Esophagus (tissue), 2 donors: Measurements from ENCODE around the gene UTS2. TPM values are rescaled to one million over a fixed set of nuclear protein-coding genes. Genes with fewer than 3 reads are reported as not detected.

Experiments used
- H3K27ac ChIP-seq, 2 donors: one replicate each; pipeline ENCODE4 v1.5.1; 2013; ENCODE audit warnings: low read depth in 2 of 2, mild to moderate bottlenecking in 2 of 2, inconsistent platforms in 1 of 2, low read length in 1 of 2, moderate library complexity in 1 of 2
- H3K27me3 ChIP-seq, 2 donors: one replicate each; pipeline ENCODE4 v1.6.1; 2013; ENCODE audit warnings: low read length in 2 of 2, control low read depth in 1 of 2, mild to moderate bottlenecking in 1 of 2; ENCODE audit not compliant: insufficient read depth in 2 of 2, control insufficient read depth in 1 of 2
- H3K36me3 ChIP-seq, 2 donors: one replicate each; pipeline ENCODE4 v1.6.1; 2013; ENCODE audit warnings: low read length in 1 of 2; ENCODE audit not compliant: control insufficient read depth in 2 of 2, insufficient read depth in 2 of 2
- H3K4me1 ChIP-seq, 2 donors: one replicate each; pipeline ENCODE4 v1.6.1; 2013; ENCODE audit warnings: low read length in 1 of 2; ENCODE audit not compliant: control insufficient read depth in 2 of 2, insufficient read depth in 2 of 2
- H3K4me3 ChIP-seq, 2 donors: one replicate each; pipeline ENCODE4 v1.5.1; 2013; ENCODE audit warnings: low read length in 2 of 2, mild to moderate bottlenecking in 2 of 2, low read depth in 1 of 2, moderate library complexity in 1 of 2
- H3K9me3 ChIP-seq, 2 donors: one replicate each; pipeline ENCODE4 v1.6.1; 2013; ENCODE audit warnings: mild to moderate bottlenecking in 2 of 2, low read depth in 1 of 2, low read length in 1 of 2, moderate library complexity in 1 of 2; ENCODE audit not compliant: control insufficient read depth in 2 of 2, insufficient read depth in 1 of 2
- WGBS, 2 donors: extraction: QIAGEN DNeasy Blood & Tissue Kit; methylation state at CpG; one replicate each; pipeline ENCODE4 v1.1.7; 2013; 5-methylcytosine and 5-hydroxymethylcytosine counted together
- polyA plus RNA-seq, 2 donors: library from polyadenylated mRNA; stranded (reverse); fragments of 200-250 nt; gene quantifications; one replicate each; pipeline ENCODE4 v1.2.3, GENCODE V29; 2013
- donor health status: healthy with polysubstance abuse.
- donor health status: Bipolar disorder and iron deficiency.

UTS2 gene
- polyA plus RNA-seq, 2 donors: 0.04 to 0.56 TPM

- H3K9me3 ChIP-seq: peaks cover 0 to 5% of the 10 kb centered on the region in 2 donors
- WGBS, 2 donors: 89 to 91% methylated on average over 16 of the region's 16 CpGs
- H3K27me3 ChIP-seq: no peaks in the 10 kb centered on the region
These were observed 13.1 kb upstream of the UTS2 start for GRCh38 chr1:7865978-7866377.

GRCh38 chr1:7863756-7864328, 11.0 kb upstream of the UTS2 start:
- H3K27ac ChIP-seq: no peak overlapping the region
- H3K4me1 ChIP-seq: no peaks in the 10 kb centered on the region
- H3K4me3 ChIP-seq: no peak overlapping the region
- H3K36me3 ChIP-seq: no peaks in the 10 kb centered on the region
- WGBS, 2 donors: 76 to 85% methylated on average over 17 of the region's 17 CpGs
- H3K27me3 ChIP-seq: no peaks in the 10 kb centered on the region
- H3K9me3 ChIP-seq: peaks cover 0 to 5% of the 10 kb centered on the region in 2 donors

More at GRCh38 chr1:7865978-7866377, 13.1 kb upstream of the UTS2 start:
- H3K27ac ChIP-seq: no peak overlapping the region
- H3K36me3 ChIP-seq: no peaks in the 10 kb centered on the region
- no peak overlapping the region for H3K4me3 ChIP-seq
- no peaks in the 10 kb centered on the region for H3K4me1 ChIP-seq

- Histone ChIP-seq H3K4me3 (no peak overlapping the region), H3K27me3 (no peaks in the 10 kb centered on the region), H3K36me3 (no peaks in the 10 kb centered on the region), H3K4me1 (no peaks in the 10 kb centered on the region), H3K27ac (no peak overlapping the region), H3K9me3 (peaks cover 0 to 5% of the 10 kb centered on the region in 2 donors)
- WGBS, 2 donors: 89 to 91% methylated on average over 17 of the region's 17 CpGs
These were observed 9.6 kb upstream of the UTS2 start for GRCh38 chr1:7862211-7863060.

GRCh38 chr1:7861452-7861851, 8.6 kb upstream of the UTS2 start:
- Histone ChIP-seq H3K27me3 (no peaks in the 10 kb centered on the region), H3K27ac (no peak overlapping the region), H3K4me1 (no peaks in the 10 kb centered on the region), H3K9me3 (peaks cover 0 to 4% of the 10 kb centered on the region in 2 donors), H3K4me3 (no peak overlapping the region), H3K36me3 (no peaks in the 10 kb centered on the region)
- WGBS, 2 donors: 92 to 96% methylated on average over 15 of the region's 15 CpGs

- Histone ChIP-seq H3K27ac (no peak overlapping the region), H3K36me3 (no peaks in the 10 kb centered on the region), H3K9me3 (no peaks in the 10 kb centered on the region), H3K27me3 (no peaks in the 10 kb centered on the region), H3K4me3 (no peak overlapping the region), H3K4me1 (no peaks in the 10 kb centered on the region)
- WGBS, 2 donors: 75 to 77% methylated on average over 9 of the region's 9 CpGs
These were observed 7.3 kb upstream of the UTS2 start for GRCh38 chr1:7860130-7860529.

- H3K27me3 ChIP-seq: no peaks in the 10 kb centered on the region
- no peaks in the 10 kb centered on the region for H3K9me3 ChIP-seq
- no peaks in the 10 kb centered on the region for H3K4me1 ChIP-seq
- 91% methylated on average over 7 of the region's 7 CpGs for WGBS, 2 donors
- H3K27ac ChIP-seq: no peak overlapping the region
- no peak overlapping the region for H3K4me3 ChIP-seq
- no peaks in the 10 kb centered on the region for H3K36me3 ChIP-seq
These were observed 6.5 kb upstream of the UTS2 start for GRCh38 chr1:7859406-7859805.

- H3K27ac ChIP-seq: no peak overlapping the region
- WGBS, 2 donors: 79 to 81% methylated on average over 4 of the region's 4 CpGs
- H3K9me3 ChIP-seq: no peaks in the 10 kb centered on the region
- H3K4me3 ChIP-seq: no peak overlapping the region
- no peaks in the 10 kb centered on the region for H3K36me3 ChIP-seq
- no peaks in the 10 kb centered on the region for H3K27me3 ChIP-seq
- no peaks in the 10 kb centered on the region for H3K4me1 ChIP-seq
These were observed 5.1 kb upstream of the UTS2 start for GRCh38 chr1:7857985-7858384.

GRCh38 chr1:7857000-7857399, 4.1 kb upstream of the UTS2 start:
- Histone ChIP-seq H3K27me3 (no peaks in the 10 kb centered on the region), H3K9me3 (no peaks in the 10 kb centered on the region), H3K27ac (no peak overlapping the region), H3K36me3 (no peaks in the 10 kb centered on the region), H3K4me3 (no peak overlapping the region), H3K4me1 (no peaks in the 10 kb centered on the region)
- whole genome bisulfite sequencing, 2 donors: 57 to 72% methylated on average over 2 of the region's 2 CpGs

- 61 to 74% methylated on average over 14 to 15 of the region's 15 CpGs for WGBS, 2 donors
- Histone ChIP-seq H3K4me3 (no peak overlapping the region), H3K27ac (no peak overlapping the region), H3K4me1 (no peaks in the 10 kb centered on the region), H3K9me3 (no peaks in the 10 kb centered on the region), H3K27me3 (no peaks in the 10 kb centered on the region), H3K36me3 (no peaks in the 10 kb centered on the region)
These were observed 3.5 kb upstream of the UTS2 start for GRCh38 chr1:7856345-7856744.

- Histone ChIP-seq H3K27me3 (no peaks in the 10 kb centered on the region), H3K36me3 (no peaks in the 10 kb centered on the region), H3K9me3 (no peaks in the 10 kb centered on the region), H3K4me3 (no peak overlapping the region), H3K4me1 (peaks cover 0 to 2% of the 10 kb centered on the region in 2 donors), H3K27ac (no peak overlapping the region)
- 85 to 88% methylated on average over 7 of the region's 7 CpGs for WGBS, 2 donors
These were observed 790 bp upstream of the UTS2 start for GRCh38 chr1:7853684-7854026.
